Lower leg skin (tissue), 3 donors: ENCODE data around the gene PKD1.

Experiments
- POLR2A ChIP-seq, 2 donors: fragments of 450-650 bp; IDR thresholded peaks; one replicate each; pipeline ENCODE4 v1.6.1; 2016 to 2017; ENCODE audit warnings: antibody characterized with exemption in 2 of 2, mild to moderate bottlenecking in 1 of 2, moderate library complexity in 1 of 2
- TF ChIP-seq, protein P1 (sequence below), 3 donors: fragments of 450-650 bp; IDR thresholded peaks; one replicate each; pipeline ENCODE4 v1.5.1; 2016; ENCODE audit warnings: antibody characterized with exemption in 3 of 3, mild to moderate bottlenecking in 3 of 3, moderate library complexity in 2 of 3

DNA sequence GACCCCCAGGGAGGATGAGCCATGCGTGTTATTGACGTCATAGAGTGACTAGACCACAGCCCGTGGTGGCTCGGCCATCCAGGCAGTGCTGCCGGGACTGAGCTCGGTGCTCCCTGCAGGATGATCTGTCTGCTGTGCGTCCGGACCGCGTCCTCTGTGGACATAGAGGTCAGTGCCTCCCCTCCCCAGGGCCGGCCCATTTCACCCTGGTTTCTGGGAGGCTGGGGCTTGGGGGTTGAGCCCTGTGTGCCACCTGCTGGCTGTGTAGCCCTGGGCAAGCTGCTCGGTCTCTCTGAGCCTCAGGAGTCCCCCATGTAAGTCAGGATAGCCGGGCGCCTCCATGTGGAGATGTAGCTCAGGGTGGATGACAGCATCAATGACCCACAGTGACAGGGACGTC, 79.6 kb downstream of the PKD1 start:
- TF ChIP-seq, protein P1, sequence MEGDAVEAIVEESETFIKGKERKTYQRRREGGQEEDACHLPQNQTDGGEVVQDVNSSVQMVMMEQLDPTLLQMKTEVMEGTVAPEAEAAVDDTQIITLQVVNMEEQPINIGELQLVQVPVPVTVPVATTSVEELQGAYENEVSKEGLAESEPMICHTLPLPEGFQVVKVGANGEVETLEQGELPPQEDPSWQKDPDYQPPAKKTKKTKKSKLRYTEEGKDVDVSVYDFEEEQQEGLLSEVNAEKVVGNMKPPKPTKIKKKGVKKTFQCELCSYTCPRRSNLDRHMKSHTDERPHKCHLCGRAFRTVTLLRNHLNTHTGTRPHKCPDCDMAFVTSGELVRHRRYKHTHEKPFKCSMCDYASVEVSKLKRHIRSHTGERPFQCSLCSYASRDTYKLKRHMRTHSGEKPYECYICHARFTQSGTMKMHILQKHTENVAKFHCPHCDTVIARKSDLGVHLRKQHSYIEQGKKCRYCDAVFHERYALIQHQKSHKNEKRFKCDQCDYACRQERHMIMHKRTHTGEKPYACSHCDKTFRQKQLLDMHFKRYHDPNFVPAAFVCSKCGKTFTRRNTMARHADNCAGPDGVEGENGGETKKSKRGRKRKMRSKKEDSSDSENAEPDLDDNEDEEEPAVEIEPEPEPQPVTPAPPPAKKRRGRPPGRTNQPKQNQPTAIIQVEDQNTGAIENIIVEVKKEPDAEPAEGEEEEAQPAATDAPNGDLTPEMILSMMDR (IDR thresholded peaks at IDR 0.05), result no peak
- TF ChIP-seq POLR2A (IDR thresholded peaks at IDR 0.05), result no peak
